ENCODE results near the gene TTC13. TPM values are rescaled to one million over a fixed set of nuclear protein-coding genes. Genes with fewer than 3 reads are reported as not detected.

Gene TTC13
- total RNA-seq, 2 donors from 2014 or later, result 12.1 to 12.2 TPM

GRCh38 chr1:230863449-230863848 lies 115.2 kb downstream of the TTC13 start:
- Histone ChIP-seq H3K27ac (peak overlapping the region; percentile 10 to 50), H3K4me1 (replicated peaks) (no peaks in the 10 kb centered on the region), H3K36me3 (no peaks in the 10 kb centered on the region), H3K4me3 (no peak overlapping the region), H3K9me3 (no peaks in the 10 kb centered on the region), H3K27me3 (replicated peaks; ENCODE audit: insufficient read depth) (no peaks in the 10 kb centered on the region)
- peak; percentile 88 for DNase-seq (ENCODE audit: low spot score)
- TF ChIP-seq, protein P1, sequence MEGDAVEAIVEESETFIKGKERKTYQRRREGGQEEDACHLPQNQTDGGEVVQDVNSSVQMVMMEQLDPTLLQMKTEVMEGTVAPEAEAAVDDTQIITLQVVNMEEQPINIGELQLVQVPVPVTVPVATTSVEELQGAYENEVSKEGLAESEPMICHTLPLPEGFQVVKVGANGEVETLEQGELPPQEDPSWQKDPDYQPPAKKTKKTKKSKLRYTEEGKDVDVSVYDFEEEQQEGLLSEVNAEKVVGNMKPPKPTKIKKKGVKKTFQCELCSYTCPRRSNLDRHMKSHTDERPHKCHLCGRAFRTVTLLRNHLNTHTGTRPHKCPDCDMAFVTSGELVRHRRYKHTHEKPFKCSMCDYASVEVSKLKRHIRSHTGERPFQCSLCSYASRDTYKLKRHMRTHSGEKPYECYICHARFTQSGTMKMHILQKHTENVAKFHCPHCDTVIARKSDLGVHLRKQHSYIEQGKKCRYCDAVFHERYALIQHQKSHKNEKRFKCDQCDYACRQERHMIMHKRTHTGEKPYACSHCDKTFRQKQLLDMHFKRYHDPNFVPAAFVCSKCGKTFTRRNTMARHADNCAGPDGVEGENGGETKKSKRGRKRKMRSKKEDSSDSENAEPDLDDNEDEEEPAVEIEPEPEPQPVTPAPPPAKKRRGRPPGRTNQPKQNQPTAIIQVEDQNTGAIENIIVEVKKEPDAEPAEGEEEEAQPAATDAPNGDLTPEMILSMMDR (IDR thresholded peaks at IDR 0.05), result no peak
- peak; percentile 77 for TF ChIP-seq POLR2AphosphoS5 (IDR thresholded peaks at IDR 0.05)
- intact Hi-C loops (cut with DNase I), result no loop called here
- WGBS, result 31% methylated on average over 6 of the region's 6 CpGs

DNA sequence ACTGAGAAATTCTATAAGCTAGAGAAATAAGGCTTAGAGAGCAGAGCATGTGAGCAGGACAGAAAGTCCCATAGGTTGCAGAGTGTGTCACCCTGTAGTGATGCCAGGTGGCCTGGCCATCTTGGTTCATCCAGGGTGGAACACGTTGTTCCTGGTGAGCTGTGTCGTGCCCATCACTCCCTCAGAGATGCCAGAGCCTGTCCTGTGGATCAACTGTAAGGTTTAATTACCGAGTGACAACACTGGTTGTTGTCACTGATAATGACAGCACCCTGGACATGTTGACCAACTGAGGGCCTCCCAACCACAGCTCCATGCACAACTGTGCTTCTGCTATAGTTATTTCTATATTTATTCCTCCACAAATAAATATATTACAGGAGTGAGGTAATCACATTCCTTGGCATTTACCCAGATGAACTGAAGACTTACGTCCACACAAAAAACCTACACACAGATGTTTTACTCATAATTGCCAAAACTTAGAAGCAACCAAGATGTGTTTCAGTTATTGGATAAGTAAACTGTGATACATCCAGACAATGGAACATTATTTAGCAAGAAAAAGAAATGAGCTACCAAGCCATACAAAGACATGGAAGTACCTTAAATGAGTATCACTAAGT lies 116.6 kb downstream of the TTC13 start:
- Histone ChIP-seq H3K27ac (no peak overlapping the region), H3K36me3 (no peaks in the 10 kb centered on the region), H3K27me3 (replicated peaks; ENCODE audit: insufficient read depth) (no peaks in the 10 kb centered on the region), H3K4me1 (replicated peaks) (no peaks in the 10 kb centered on the region), H3K9me3 (no peaks in the 10 kb centered on the region), H3K4me3 (no peak overlapping the region)
- intact Hi-C loops (cut with DNase I), result no loop called here
- 81% methylated on average over 4 of the region's 4 CpGs for WGBS
- TF ChIP-seq POLR2A (IDR thresholded peaks at IDR 0.05), result no peak
- TF ChIP-seq, protein P1 (IDR thresholded peaks at IDR 0.05), result no peak
- TF ChIP-seq POLR2AphosphoS5 (IDR thresholded peaks at IDR 0.05), result no peak
- no peak for DNase-seq (ENCODE audit: low spot score)

GRCh38 chr1:230861489-230861888 lies 117.2 kb downstream of the TTC13 start:
- Histone ChIP-seq H3K4me1 (replicated peaks) (no peaks in the 10 kb centered on the region), H3K27ac (no peak overlapping the region)
- 94% methylated on average over 13 of the region's 13 CpGs for WGBS

GRCh38 chr1:230860617-230861384 lies 117.9 kb downstream of the TTC13 start:
- no peak overlapping the region for H3K27ac ChIP-seq
- H3K4me1 ChIP-seq (replicated peaks), result no peaks in the 10 kb centered on the region
- intact Hi-C loops (cut with DNase I), result no loop called here
- DNase-seq (ENCODE audit: low spot score), result no peak
- no peak overlapping the region for H3K4me3 ChIP-seq
- H3K9me3 ChIP-seq, result no peaks in the 10 kb centered on the region
- 89% methylated on average over 9 of the region's 9 CpGs for WGBS
- H3K27me3 ChIP-seq (replicated peaks; ENCODE audit: insufficient read depth), result no peaks in the 10 kb centered on the region
- TF ChIP-seq, protein P1 (IDR thresholded peaks at IDR 0.05), result no peak
- no peak for TF ChIP-seq POLR2A (IDR thresholded peaks at IDR 0.05)
- TF ChIP-seq POLR2AphosphoS5 (IDR thresholded peaks at IDR 0.05), result no peak
- H3K36me3 ChIP-seq, result no peaks in the 10 kb centered on the region

More at GRCh38 chr1:230861489-230861888, 117.2 kb downstream of the TTC13 start:
- intact Hi-C loops (cut with DNase I), result no loop called here
- Histone ChIP-seq H3K27me3 (replicated peaks; ENCODE audit: insufficient read depth) (no peaks in the 10 kb centered on the region), H3K9me3 (no peaks in the 10 kb centered on the region), H3K4me3 (no peak overlapping the region), H3K36me3 (no peaks in the 10 kb centered on the region)
- DNase-seq (ENCODE audit: low spot score), result no peak
- no peak for TF ChIP-seq POLR2A (IDR thresholded peaks at IDR 0.05)
- TF ChIP-seq POLR2AphosphoS5 (IDR thresholded peaks at IDR 0.05), result no peak
- TF ChIP-seq, protein P1 (IDR thresholded peaks at IDR 0.05), result no peak
